Activated naive CD4-positive, alpha-beta T cell treated with anti-CD3 and anti-CD28 coated beads, Interleukin-2, amount 50 U/mL, for 16 hours (primary cell): ENCODE results near the gene PSMB4.
"Not testable (repeated sequence)": the region's sequence is repeated elsewhere in the genome, so short reads cannot be mapped to it uniquely, and the experiment has no call there.

Experiments used
- DNase-seq: peaks from one replicate; pipeline ENCODE4 v3.0.0-alpha.2; 2020

Gene PSMB4

DNA sequence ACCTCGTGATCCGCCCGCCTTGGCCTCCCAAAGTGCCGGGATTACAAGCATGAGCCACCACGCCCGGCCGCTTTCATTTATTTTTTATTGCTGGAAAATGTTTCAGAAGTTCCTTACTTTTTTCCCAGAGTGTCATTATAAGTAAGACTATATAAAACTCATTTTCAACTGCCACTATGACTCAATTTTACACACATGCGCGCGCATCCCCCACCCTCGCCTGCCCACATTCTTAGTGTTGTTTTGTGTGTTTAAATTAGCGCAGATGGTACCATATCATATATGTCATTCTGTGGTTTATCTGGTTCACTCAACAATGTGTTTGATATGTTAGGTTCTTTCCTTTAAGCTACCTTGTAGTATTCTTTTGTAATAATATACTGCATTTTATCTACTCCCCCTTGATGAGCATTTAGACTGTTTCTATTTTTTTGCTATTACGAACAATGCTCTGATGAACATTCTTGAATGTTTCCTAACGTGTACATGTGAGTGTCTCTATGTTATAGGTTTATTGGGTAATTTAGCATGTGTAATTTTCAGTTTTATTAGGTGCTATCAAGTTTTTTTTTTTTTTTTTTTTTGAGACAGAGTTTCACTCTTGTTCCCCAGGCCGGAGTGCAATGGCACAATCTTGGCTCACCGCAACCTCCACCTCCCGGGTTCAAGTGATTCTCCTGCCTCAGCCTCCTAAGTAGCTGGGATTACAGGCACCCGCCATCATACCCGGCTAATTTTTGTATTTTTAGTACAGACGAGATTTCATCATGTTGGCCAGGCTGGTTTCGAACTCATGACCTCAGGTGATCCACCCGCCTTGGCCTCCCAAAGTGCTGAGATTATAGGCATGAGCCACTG lies 8.9 kb upstream of the PSMB4 start:
- DNase-seq: not testable (repeated sequence)

- DNase-seq: no peak
Observed at GRCh38 chr1:151391079-151391563, 8.3 kb upstream of the PSMB4 start.

DNA sequence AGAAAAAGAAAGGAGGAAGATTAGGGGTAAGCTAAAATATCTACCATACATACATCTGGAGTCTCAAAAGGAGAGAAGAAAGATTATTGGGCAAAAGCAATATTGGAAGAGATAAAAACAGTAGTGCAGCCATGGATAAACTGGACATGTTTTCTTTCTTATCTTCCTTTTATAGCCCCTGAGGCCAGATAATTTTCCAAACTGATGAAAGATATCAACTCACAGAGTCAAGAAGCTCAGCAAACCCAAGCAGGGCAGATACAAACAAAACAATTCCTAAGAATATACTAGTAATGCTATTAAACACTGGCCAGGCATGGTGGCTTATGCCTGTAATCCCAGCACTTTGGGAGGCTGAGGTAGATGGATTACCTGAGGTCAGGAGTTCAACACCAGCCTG lies 5.8 kb upstream of the PSMB4 start:
- DNase-seq: no peak

DNA sequence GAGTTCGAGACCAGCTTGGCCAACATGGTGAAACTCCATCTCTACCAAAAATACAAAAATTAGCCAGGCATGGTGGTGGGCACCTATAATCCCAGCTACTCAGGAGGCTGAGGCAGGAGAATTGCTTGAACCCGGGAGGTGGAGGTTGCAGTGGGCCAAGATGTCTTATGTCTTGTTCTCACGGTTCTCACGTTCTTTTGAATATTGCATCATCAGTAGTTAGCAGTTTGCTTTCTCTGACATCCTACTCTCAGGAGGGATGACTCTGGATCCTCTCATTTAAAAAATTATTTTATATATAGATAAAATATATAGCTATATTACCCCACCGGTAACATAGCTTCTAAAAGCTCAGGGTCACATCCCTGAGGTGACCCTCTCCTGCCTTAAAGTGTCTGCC lies 3.1 kb upstream of the PSMB4 start:
- DNase-seq: not testable (repeated sequence)

- DNase-seq: no peak
Observed at GRCh38 chr1:151401125-151401788, 1.9 kb downstream of the PSMB4 start.

GRCh38 chr1:151401860-151402259 lies 2.5 kb downstream of the PSMB4 start:
- no peak for DNase-seq

DNA sequence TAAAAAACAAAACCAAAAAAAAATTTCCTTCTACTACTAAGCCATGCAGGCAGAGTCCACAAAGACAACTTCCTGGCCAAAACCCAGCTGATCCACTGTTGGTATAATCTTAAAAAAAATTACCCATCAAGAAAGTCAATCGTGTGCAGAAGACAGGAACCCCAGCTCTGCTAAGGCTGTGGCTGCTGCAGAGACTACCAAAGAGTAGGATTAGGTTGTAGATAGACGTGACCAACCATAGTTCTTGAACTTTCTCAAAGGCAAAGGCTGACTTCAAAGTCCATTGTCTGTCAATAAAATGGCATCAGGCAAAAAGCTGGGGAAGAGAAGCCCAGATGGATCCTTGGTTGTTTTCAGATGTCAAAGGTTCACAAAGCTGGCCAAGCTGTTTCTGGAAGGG lies 3.4 kb downstream of the PSMB4 start:
- no peak for DNase-seq

GRCh38 chr1:151403612-151404011 lies 4.2 kb downstream of the PSMB4 start:
- DNase-seq: no peak

- DNase-seq: no peak
Observed at GRCh38 chr1:151405187-151405951, 6.0 kb downstream of the PSMB4 start.

DNA sequence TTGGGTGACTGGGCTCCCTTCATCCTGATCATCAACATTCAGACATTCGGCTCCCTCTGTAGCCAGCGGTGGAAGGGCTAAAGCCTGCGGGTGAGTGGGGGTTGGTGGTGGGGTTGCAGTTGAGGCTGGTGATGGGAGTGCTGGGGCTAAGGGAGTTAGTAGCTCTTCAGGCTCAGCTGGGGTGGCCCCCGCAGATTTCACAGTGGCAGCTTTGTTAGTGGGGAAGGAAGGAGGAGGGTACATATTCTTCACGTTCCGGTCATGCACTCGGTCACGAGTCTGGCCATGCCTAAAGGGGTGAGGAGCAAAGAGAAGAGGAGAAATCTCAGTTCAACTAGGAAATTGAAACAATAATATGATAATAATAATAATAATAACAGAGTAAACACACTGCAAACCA lies 6.8 kb downstream of the PSMB4 start:
- no peak for DNase-seq

GRCh38 chr1:151407304-151407703 lies 7.9 kb downstream of the PSMB4 start:
- DNase-seq: no peak

GRCh38 chr1:151408891-151409290 lies 9.5 kb downstream of the PSMB4 start:
- no peak for DNase-seq

DNA sequence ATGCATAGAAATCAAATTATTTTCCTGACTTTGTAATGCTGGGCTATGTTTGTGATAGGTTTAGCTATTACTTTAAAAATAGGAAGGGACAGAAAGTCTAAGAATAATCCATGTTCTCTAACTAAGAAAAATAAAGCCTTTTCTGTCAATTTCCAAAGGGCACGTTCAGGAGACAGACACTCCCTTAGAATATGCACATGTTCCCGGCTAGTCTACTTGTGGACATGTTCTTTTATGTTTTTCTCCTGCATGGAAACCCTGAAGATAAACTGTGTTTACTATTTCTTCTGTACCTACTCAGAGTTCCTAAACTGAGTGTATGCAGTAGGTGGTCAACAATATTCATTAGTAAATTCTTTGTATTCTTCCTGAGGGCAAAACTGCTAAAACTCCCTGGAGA lies 12.5 kb downstream of the PSMB4 start:
- DNase-seq: no peak

DNA sequence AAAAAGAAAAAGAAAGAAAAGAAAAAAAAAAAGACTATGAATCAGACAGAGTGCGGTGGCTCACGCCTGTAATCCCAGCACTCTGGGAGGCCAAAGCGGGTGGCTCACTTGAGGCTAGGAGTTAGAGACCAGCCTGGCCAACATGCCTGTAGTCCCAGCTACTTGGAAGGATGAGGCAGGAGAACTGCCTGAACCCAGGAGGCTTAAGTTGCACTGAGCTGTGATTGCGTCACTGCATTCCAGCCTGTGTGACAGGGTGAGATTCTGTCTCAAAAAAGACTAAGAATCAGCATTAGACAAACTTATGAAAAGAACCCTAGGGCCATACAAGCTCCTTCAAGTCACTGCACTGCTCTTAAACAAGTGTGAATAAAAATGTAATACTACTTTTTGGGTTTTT lies 16.9 kb downstream of the PSMB4 start:
- no peak for DNase-seq

DNA sequence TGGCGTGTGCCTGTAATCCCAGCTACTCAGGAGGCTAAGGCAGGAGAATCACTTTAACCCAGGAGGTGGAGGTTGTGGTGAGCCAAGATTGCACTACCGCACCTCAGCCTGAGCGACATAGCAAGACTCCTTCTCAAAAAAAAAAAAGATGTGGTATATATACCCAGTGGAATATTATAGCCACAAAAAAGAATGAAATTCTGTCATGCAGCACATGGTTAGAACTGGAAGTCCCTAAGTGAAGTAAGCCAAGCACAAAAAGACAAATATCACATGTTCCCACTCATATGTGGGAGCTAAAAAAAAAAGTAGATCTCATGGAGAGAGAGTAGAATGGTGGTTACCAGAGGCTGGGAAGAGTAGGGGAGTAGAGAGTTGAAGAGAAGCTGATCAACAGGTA lies 18.7 kb downstream of the PSMB4 start:
- DNase-seq: no peak

- no peak for DNase-seq
Observed at GRCh38 chr1:151419819-151420218, 20.4 kb downstream of the PSMB4 start.

DNA sequence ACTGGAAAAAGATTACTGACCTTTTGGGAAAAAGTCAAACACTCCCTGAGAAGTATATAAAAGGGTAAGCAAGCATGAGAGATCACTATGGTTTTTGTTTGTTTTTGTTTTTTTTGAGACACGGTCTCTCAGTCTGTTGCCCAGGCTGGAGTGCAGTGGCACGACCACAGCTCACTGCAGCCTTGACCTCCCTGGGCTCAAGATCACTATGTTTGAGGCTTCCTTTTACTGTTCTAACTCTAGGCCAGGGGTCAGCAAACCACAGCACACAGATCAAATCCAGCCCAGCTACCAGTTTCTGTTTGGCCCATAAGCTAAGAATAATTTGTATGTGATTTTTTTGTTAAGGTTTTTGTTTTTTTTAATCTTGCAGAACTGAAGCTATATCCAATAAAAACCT lies 25.7 kb downstream of the PSMB4 start:
- no peak for DNase-seq

DNA sequence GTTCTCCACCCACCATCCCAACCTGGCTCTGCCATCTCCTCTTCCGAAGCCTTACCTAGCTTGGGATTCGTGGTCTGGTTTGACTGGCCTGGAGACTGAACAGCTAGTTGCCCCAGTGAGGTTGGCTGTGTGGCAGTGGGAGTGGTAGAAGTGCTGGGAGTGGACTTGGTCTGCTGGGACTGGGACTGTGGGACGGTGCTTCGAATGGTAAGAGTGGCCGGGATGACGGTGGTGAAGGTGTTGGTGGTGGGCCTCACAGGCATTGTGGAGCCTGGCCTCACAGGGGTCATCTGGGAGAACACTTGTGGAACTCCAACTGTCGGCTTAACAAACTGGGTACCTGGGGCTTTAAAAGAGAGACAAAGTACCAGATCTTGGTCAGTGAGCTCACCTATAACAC lies 28.7 kb downstream of the PSMB4 start:
- DNase-seq: no peak

DNA sequence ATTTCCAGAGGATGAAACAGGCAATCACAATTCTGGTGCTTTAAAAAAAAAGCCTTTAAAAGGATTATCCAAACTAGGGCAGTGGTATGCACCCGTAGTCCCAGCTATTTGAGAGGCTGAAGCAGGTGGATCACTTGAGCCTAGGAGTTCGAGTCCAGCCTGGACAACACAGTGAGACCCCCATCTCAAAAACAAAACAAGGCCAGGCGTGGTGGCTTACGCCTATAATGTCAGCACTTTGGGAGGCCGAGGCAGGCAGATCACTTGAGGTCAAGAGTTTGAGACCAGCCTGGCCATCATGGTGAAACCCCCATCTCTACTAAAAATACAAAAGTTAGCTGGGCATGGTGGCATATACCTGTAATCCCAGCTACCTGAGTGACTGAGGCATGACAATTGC lies 34.5 kb downstream of the PSMB4 start:
- not testable (repeated sequence) for DNase-seq

DNA sequence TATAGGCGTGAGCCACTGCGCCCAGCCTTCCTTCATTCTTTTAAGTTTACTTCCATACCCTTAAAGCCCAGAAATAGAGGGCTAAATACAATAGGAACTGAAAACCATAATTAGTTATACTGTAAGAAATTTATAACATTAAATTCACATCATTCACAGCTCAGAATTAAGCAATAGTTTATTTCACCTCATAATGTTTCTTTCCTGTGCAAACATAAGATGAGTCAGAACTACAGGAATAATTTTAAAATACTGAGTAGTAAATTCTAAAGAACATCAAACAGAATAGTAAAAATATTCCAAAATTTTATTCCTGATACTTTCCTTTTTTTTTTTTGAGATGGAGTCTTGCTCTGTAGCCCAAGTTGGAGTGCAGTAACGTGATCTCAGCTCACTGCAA lies 35.8 kb downstream of the PSMB4 start:
- DNase-seq: no peak

DNA sequence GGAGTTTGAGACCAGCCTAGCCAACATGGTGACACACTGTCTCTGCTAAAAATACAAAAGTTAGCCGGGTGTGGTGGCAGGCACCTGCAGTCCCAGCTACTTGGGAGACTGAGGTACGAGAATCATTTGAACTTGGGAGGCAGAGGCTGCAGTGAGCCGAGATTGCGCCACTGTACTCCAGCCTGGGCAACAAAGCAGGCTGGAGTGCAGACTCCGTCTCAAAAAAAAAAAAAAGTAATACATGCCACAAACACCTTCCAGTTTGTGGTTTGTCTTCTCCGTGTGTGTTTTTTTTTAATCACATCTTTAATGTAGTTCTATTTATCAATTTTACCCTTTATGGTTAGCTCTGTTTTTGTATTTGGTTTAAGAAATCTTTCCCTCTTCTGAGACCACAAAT lies 37.6 kb downstream of the PSMB4 start:
- DNase-seq: no peak

- not testable (repeated sequence) for DNase-seq
Observed at GRCh38 chr1:151437396-151437795, 38.0 kb downstream of the PSMB4 start.
